HG03196 (cell line): ENCODE measurements around the gene HMX3.
"Not testable (repeated sequence)": the region's sequence is repeated elsewhere in the genome, so short reads cannot be mapped to it uniquely, and the experiment has no call there.

Source experiments
- ATAC-seq: cut with Tn5 transposase; IDR thresholded peaks from one replicate; pipeline ENCODE4 v1.9.1; 2021; ENCODE audit not compliant: unreplicated experiment

The HMX3 gene

GRCh38 chr10:123170961-123171360 lies 35.2 kb downstream of the HMX3 start:
- no peak for ATAC-seq

- ATAC-seq = not testable (repeated sequence)
Observed at GRCh38 chr10:123171616-123172015, 35.8 kb downstream of the HMX3 start.

GRCh38 chr10:123175389-123176387 lies 39.9 kb downstream of the HMX3 start:
- no peak for ATAC-seq

- not testable (repeated sequence) for ATAC-seq
Observed at GRCh38 chr10:123178390-123178789, 42.6 kb downstream of the HMX3 start.

- no peak for ATAC-seq
Observed at GRCh38 chr10:123180101-123181090, 44.6 kb downstream of the HMX3 start.

GRCh38 chr10:123183724-123184123 lies 48.0 kb downstream of the HMX3 start:
- no peak for ATAC-seq

- no peak for ATAC-seq
Observed at GRCh38 chr10:123187781-123188180, 52.0 kb downstream of the HMX3 start.
